GM12878 (cell line): ENCODE results near the gene FAM50A. TPM values are rescaled to one million over a fixed set of nuclear protein-coding genes. Genes with fewer than 3 reads are reported as not detected.
A peak's percentile ranks its signal among the peaks of the same experiment; 100 is the strongest.

Experiments
- BACH1 ChIP-seq: fragments of 450-650 bp; IDR thresholded peaks from 2 replicates; pipeline ENCODE4 v1.6.1; 2017; ENCODE audit warnings: mild to moderate bottlenecking, borderline replicate concordance
- DPF2 ChIP-seq: fragments of 450-650 bp; IDR thresholded peaks from 2 replicates; pipeline ENCODE4 v1.6.1; 2017; ENCODE audit warnings: mild to moderate bottlenecking
- EGR1 ChIP-seq, 2 experiments: IDR thresholded peaks; 1 replicate in 1 of 2; 2 replicates in 1 of 2; pipeline ENCODE4 v1.6.1; 2011 to 2012; ENCODE audit warnings: low read depth in 2 of 2, low read length in 2 of 2, borderline replicate concordance in 1 of 2, mild to moderate bottlenecking in 1 of 2, moderate library complexity in 1 of 2
- EZH2 ChIP-seq: IDR thresholded peaks from 2 replicates; pipeline ENCODE4 v1.6.1; 2012; ENCODE audit warnings: low read depth, mild to moderate bottlenecking, control low read depth, inconsistent platforms, low read length, borderline replicate concordance; ENCODE audit not compliant: control insufficient read depth
- JUNB ChIP-seq: IDR thresholded peaks from 2 replicates; pipeline ENCODE4 v1.6.1; 2016; ENCODE audit warnings: antibody characterized with exemption, mild to moderate bottlenecking
- MEF2B ChIP-seq: fragments of 450-650 bp; IDR thresholded peaks from 2 replicates; pipeline ENCODE4 v1.6.1; 2018; ENCODE audit warnings: mild to moderate bottlenecking, moderate library complexity; ENCODE audit not compliant: partially characterized antibody, poor library complexity, severe bottlenecking
- MTA3 ChIP-seq: IDR thresholded peaks from 2 replicates; pipeline ENCODE4 v1.6.1; 2012; ENCODE audit warnings: low read length, inconsistent platforms, borderline replicate concordance
- MXI1 ChIP-seq: fragments of 150-350 bp; IDR thresholded peaks from 2 replicates; pipeline ENCODE4 v1.6.1; 2011; ENCODE audit warnings: low read depth, mild to moderate bottlenecking, inconsistent platforms, low read length, improper control_type of control experiment
- NR2C1 ChIP-seq: fragments of 450-650 bp; IDR thresholded peaks from 2 replicates; pipeline ENCODE4 v1.6.1; 2017; ENCODE audit warnings: antibody characterized with exemption, mild to moderate bottlenecking, moderate library complexity
- NR2F1 ChIP-seq: fragments of 450-650 bp; conservative IDR thresholded peaks from 2 replicates; pipeline ENCODE4 v1.6.1; 2017; ENCODE audit warnings: mild to moderate bottlenecking
- POLR2AphosphoS2 ChIP-seq: IDR thresholded peaks from 2 replicates; pipeline ENCODE4 v1.6.1; 2011; ENCODE audit warnings: low read depth, mild to moderate bottlenecking, low read length, improper control_type of control experiment, moderate library complexity
- TAF1 ChIP-seq: IDR thresholded peaks from 2 replicates; pipeline ENCODE4 v1.6.1; 2011; ENCODE audit warnings: mild to moderate bottlenecking, low read depth, low read length, borderline replicate concordance
- YY1 ChIP-seq: IDR thresholded peaks from 2 replicates; pipeline ENCODE4 v1.6.1; 2011; ENCODE audit warnings: low read depth, mild to moderate bottlenecking, low read length
- ZNF207 ChIP-seq: fragments of 450-650 bp; IDR thresholded peaks from 2 replicates; pipeline ENCODE4 v1.6.1; 2014; ENCODE audit warnings: antibody characterized with exemption, mild to moderate bottlenecking, borderline replicate concordance
- polyA plus RNA-seq, 11 experiments: library from polyadenylated mRNA; depleted of rRNA in 4 of 11; unstranded in 6 of 11; stranded (reverse) in 5 of 11; fragments of >200 nt; fragmentation: Nextera tagmentation in 4 of 11; fragmentation: Illumina TruSeq in 1 of 11; extraction: Ambion mirVana in 4 of 11; extraction: Trizol in 1 of 11; gene quantifications; 1 replicate in 1 of 11; 2 replicates in 10 of 11; pipeline versions ENCODE4 v1.2.1 to v1.2.3, GENCODE V29; 2011 to 2016; ENCODE audit warnings: inconsistent platforms in 2 of 11, missing spikeins in 2 of 11, low read depth in 1 of 11
- total RNA-seq, 4 experiments: library from RNA; depleted of rRNA in 3 of 4; stranded (reverse); fragments of >200 nt in 3 of 4; fragmentation: Illumina TruSeq in 1 of 4; extraction: Trizol in 1 of 4; gene quantifications; 2 replicates each; pipeline versions ENCODE4 v1.2.1 to v1.2.3, GENCODE V29; 2013 to 2021
- TF ChIP-seq, protein P1 (sequence below): fragments of 450-650 bp; IDR thresholded peaks from 2 replicates; pipeline ENCODE4 v1.6.1; 2017; ENCODE audit warnings: low read depth, mild to moderate bottlenecking, moderate library complexity
- TF ChIP-seq, protein P2 (sequence below): fragments of 450-650 bp; IDR thresholded peaks from 2 replicates; pipeline ENCODE4 v1.6.1; 2014; ENCODE audit warnings: mild to moderate bottlenecking
- TF ChIP-seq, protein P3 (sequence below): fragments of 450-650 bp; IDR thresholded peaks from 2 replicates; pipeline ENCODE4 v1.6.1; 2017; ENCODE audit warnings: mild to moderate bottlenecking, moderate library complexity
- TF ChIP-seq, protein P4 (sequence below): IDR thresholded peaks from 2 replicates; pipeline ENCODE4 v1.6.1; 2012; ENCODE audit warnings: low read depth, low read length, improper control_type of control experiment
- TF ChIP-seq, protein P5 (sequence below): IDR thresholded peaks from 2 replicates; pipeline ENCODE4 v1.6.1; 2012; ENCODE audit warnings: low read depth, low read length, improper control_type of control experiment

Gene FAM50A
- total and polyA plus RNA-seq, 10 of the 15 experiments (the other 5 are each of a cell fraction or from before 2014, with no cell fraction given), result 4.2 to 46.7 (median 34.6) TPM

DNA sequence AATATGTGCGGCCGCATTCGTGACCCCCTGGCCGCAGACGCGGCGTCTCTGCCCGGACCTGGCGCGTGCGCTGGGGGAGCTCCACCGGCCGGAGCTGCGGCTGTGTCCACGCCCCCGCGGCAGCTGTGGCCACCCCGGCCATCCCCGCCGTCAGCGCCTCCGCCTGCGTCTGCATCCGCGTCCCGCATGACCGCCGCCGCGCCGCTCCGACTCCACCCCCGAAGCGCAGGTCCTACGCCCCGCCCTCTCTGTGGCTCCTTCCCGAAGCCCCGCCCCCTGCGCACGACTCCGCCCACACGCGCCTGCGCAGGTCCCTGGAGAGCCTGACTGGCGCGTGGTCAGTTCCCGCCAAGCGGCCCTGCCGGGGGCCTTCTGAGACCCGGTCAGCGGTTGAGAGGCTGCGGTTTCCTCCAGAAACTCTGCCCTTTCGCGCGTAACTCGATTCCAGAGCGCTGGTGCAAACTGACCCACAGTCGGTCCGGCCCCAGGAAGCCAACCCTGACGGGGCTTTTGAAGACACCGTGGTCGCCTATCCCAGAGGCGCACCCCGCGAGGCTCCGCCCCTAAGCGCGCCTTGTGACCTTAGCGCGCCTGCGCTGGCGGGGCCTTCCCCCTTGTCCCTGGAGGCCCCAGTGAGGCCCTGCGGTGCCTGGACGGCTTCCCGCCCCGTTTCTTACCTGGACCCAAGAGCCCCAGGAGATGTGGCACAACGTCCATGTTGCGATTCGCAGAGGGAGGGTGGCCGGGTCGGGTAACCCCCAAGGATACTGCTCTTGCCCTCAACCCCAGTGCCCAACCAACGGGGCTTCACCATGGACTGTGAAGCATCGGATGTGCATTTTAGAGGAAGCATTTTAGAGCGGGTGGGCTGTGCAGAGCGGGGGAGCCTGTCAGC is 35.0 kb downstream of the FAM50A start, which contains the start of gene LAGE3 (continued):
- TF ChIP-seq, protein P1, sequence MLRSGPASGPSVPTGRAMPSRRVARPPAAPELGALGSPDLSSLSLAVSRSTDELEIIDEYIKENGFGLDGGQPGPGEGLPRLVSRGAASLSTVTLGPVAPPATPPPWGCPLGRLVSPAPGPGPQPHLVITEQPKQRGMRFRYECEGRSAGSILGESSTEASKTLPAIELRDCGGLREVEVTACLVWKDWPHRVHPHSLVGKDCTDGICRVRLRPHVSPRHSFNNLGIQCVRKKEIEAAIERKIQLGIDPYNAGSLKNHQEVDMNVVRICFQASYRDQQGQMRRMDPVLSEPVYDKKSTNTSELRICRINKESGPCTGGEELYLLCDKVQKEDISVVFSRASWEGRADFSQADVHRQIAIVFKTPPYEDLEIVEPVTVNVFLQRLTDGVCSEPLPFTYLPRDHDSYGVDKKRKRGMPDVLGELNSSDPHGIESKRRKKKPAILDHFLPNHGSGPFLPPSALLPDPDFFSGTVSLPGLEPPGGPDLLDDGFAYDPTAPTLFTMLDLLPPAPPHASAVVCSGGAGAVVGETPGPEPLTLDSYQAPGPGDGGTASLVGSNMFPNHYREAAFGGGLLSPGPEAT, result 0 out of 2 replicates have a peak, but pooled peaks have one; percentile 43
- TF ChIP-seq BACH1 (peak; percentile 65), DPF2 (no peak), EGR1 (IDR thresholded peaks at IDR 0.05; ENCODE audit: borderline replicate concordance in 1 of 2, low read depth in 2 of 2, low read length in 2 of 2) (peak in 1 of 2 experiments; percentile 70; a peak in 2 of 3 replicates), POLR2AphosphoS2 (peak; percentile 69; the same call in 1 of the 2 replicates), TAF1 (peak; percentile 18; the same call in 1 of the 2 replicates), YY1 (peak; percentile 14; the same call in 1 of the 2 replicates), NR2F1 (peak; percentile 23; the same call in 1 of the 2 replicates), JUNB (no peak), MTA3 (no peak), MEF2B (peak; percentile 98), NR2C1 (no peak), ZNF207 (peak; percentile 53; the same call in 1 of the 2 replicates), EZH2 (no peak), MXI1 (peak; percentile 45)
- TF ChIP-seq, protein P2, sequence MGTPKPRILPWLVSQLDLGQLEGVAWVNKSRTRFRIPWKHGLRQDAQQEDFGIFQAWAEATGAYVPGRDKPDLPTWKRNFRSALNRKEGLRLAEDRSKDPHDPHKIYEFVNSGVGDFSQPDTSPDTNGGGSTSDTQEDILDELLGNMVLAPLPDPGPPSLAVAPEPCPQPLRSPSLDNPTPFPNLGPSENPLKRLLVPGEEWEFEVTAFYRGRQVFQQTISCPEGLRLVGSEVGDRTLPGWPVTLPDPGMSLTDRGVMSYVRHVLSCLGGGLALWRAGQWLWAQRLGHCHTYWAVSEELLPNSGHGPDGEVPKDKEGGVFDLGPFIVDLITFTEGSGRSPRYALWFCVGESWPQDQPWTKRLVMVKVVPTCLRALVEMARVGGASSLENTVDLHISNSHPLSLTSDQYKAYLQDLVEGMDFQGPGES, result no peak
- TF ChIP-seq, protein P3, sequence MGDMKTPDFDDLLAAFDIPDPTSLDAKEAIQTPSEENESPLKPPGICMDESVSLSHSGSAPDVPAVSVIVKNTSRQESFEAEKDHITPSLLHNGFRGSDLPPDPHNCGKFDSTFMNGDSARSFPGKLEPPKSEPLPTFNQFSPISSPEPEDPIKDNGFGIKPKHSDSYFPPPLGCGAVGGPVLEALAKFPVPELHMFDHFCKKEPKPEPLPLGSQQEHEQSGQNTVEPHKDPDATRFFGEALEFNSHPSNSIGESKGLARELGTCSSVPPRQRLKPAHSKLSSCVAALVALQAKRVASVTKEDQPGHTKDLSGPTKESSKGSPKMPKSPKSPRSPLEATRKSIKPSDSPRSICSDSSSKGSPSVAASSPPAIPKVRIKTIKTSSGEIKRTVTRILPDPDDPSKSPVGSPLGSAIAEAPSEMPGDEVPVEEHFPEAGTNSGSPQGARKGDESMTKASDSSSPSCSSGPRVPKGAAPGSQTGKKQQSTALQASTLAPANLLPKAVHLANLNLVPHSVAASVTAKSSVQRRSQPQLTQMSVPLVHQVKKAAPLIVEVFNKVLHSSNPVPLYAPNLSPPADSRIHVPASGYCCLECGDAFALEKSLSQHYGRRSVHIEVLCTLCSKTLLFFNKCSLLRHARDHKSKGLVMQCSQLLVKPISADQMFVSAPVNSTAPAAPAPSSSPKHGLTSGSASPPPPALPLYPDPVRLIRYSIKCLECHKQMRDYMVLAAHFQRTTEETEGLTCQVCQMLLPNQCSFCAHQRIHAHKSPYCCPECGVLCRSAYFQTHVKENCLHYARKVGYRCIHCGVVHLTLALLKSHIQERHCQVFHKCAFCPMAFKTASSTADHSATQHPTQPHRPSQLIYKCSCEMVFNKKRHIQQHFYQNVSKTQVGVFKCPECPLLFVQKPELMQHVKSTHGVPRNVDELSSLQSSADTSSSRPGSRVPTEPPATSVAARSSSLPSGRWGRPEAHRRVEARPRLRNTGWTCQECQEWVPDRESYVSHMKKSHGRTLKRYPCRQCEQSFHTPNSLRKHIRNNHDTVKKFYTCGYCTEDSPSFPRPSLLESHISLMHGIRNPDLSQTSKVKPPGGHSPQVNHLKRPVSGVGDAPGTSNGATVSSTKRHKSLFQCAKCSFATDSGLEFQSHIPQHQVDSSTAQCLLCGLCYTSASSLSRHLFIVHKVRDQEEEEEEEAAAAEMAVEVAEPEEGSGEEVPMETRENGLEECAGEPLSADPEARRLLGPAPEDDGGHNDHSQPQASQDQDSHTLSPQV, result no peak
- TF ChIP-seq, protein P4, sequence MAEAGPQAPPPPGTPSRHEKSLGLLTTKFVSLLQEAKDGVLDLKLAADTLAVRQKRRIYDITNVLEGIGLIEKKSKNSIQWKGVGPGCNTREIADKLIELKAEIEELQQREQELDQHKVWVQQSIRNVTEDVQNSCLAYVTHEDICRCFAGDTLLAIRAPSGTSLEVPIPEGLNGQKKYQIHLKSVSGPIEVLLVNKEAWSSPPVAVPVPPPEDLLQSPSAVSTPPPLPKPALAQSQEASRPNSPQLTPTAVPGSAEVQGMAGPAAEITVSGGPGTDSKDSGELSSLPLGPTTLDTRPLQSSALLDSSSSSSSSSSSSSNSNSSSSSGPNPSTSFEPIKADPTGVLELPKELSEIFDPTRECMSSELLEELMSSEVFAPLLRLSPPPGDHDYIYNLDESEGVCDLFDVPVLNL, result peak; percentile 76; the same call in 1 of the 2 replicates
- TF ChIP-seq, protein P5, sequence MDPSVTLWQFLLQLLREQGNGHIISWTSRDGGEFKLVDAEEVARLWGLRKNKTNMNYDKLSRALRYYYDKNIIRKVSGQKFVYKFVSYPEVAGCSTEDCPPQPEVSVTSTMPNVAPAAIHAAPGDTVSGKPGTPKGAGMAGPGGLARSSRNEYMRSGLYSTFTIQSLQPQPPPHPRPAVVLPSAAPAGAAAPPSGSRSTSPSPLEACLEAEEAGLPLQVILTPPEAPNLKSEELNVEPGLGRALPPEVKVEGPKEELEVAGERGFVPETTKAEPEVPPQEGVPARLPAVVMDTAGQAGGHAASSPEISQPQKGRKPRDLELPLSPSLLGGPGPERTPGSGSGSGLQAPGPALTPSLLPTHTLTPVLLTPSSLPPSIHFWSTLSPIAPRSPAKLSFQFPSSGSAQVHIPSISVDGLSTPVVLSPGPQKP, result no peak
